Caco-2 (cell line): ENCODE results near the gene C1R. TPM values are rescaled to one million over a fixed set of nuclear protein-coding genes. Genes with fewer than 3 reads are reported as not detected.

Experiments used
- BruUV-seq: library from RNA; stranded (reverse); fragments of 400-500 nt; replicated peaks from 2 replicates; lab custom pipeline; 2021; lab: Mats Ljungman, UMichigan
- CTCF ChIA-PET: fragments of 300-600 bp; sonication (Branson Sonifier 250); formaldehyde crosslinking; loops from one replicate; lab custom pipeline; 2022; ENCODE audit warnings: antibody characterized with exemption; lab: Charles Lee
- POLR2A ChIA-PET: fragments of 300-600 bp; sonication (Branson Sonifier 250); formaldehyde crosslinking; loops from one replicate; lab custom pipeline; 2022; ENCODE audit warnings: antibody characterized with exemption; lab: Charles Lee
- DNase-seq, 2 experiments: peaks; one replicate each; pipeline versions ENCODE4 v3.0.0 to v3.0.0-alpha.2; 2020 to 2022
- H3K27me3 ChIP-seq: replicated peaks from 2 replicates; pipeline ENCODE4 v1.6.0; 2011; ENCODE audit warnings: low read length; ENCODE audit not compliant: control insufficient read depth, insufficient read depth
- H3K36me3 ChIP-seq: 2 replicates; pipeline ENCODE4 v1.5.1; 2011; ENCODE audit warnings: low read length; ENCODE audit not compliant: control insufficient read depth, insufficient read depth
- H3K4me1 ChIP-seq: fragments of 250-450 bp; sonication (Bioruptor Pico); 2 replicates; pipeline ENCODE4 v1.5.1; 2020; ENCODE audit warnings: mild to moderate bottlenecking
- H3K4me3 ChIP-seq: 2 replicates; pipeline ENCODE4 v1.5.1; 2011; ENCODE audit warnings: low read depth, mild to moderate bottlenecking, control low read depth, low read length
- H3K9me3 ChIP-seq: fragments of 250-450 bp; sonication (Bioruptor Pico); 2 replicates; pipeline ENCODE4 v1.5.1; 2020; ENCODE audit warnings: mild to moderate bottlenecking, moderate library complexity
- H3K27ac Mint-ChIP-seq: one replicate; pipeline ENCODE4 v1.8.0; 2022; ENCODE audit warnings: mixed read lengths; ENCODE audit not compliant: unreplicated experiment
- H3K27me3 Mint-ChIP-seq: one replicate; pipeline ENCODE4 v1.8.0; 2022; ENCODE audit warnings: mixed read lengths; ENCODE audit not compliant: insufficient read depth, unreplicated experiment
- H3K36me3 Mint-ChIP-seq: one replicate; pipeline ENCODE4 v1.8.0; 2022; ENCODE audit warnings: mild to moderate bottlenecking, mixed read lengths; ENCODE audit not compliant: insufficient read depth, unreplicated experiment
- H3K4me1 Mint-ChIP-seq: one replicate; pipeline ENCODE4 v1.8.0; 2022; ENCODE audit warnings: low read depth, mixed read lengths; ENCODE audit not compliant: unreplicated experiment
- H3K4me3 Mint-ChIP-seq: one replicate; pipeline ENCODE4 v1.8.0; 2022; ENCODE audit warnings: mild to moderate bottlenecking, moderate library complexity, mixed read lengths; ENCODE audit not compliant: unreplicated experiment
- H3K9me3 Mint-ChIP-seq: one replicate; pipeline ENCODE4 v1.8.0; 2022; ENCODE audit warnings: mixed read lengths; ENCODE audit not compliant: unreplicated experiment
- intact Hi-C: fragments of 100-400 bp; cut with micrococcal nuclease; formaldehyde crosslinking; loops from one replicate; pipeline ENCODE4 v1.10.0; 2022; ENCODE audit not compliant: unreplicated experiment
- total RNA-seq: library from RNA; stranded (reverse); gene quantifications from 2 replicates; pipeline ENCODE4 v1.2.3, GENCODE V29; 2022
- TF ChIP-seq, protein P1 (sequence below), 2 experiments: fragments of 200-600 bp in 1 of 2; IDR thresholded peaks; 1 replicate in 1 of 2; 2 replicates in 1 of 2; pipeline versions ENCODE4 v1.5.1 to v1.8.0; 2011 to 2022; ENCODE audit warnings: antibody characterized with exemption in 1 of 2, control low read depth in 1 of 2, inconsistent platforms in 1 of 2, low read depth in 1 of 2, low read length in 1 of 2, mild to moderate bottlenecking in 1 of 2, moderate library complexity in 1 of 2; ENCODE audit not compliant: insufficient read depth in 1 of 2, severe bottlenecking in 1 of 2, unreplicated experiment in 1 of 2

Gene C1R
- total RNA-seq, 1 experiment from 2014 or later, result 3.9 TPM

DNA sequence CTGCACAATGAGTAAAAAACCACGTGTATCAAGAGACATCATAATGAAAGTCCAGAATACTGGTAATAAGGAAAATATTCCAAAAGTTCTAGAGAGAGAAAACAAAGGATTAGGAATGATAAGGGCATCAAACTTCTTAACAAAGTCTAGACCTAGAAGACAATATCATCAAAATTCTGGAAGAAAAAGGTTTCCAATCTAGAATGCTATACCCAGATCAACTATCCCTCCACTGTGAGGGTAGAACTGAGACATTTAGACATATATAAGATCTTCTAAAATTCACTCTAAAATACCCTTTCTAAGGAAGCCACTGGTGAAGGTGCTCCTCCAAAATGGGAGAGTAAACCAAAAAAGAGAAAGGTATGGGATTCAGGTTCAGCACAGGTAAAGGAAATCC is 13.8 kb upstream of the C1R start:
- no peak overlapping the region for H3K4me3 ChIP-seq
- no peak overlapping the region for H3K4me3 Mint-ChIP-seq
- H3K27me3 Mint-ChIP-seq, result no peaks in the 10 kb centered on the region
- no peaks in the 10 kb centered on the region for H3K4me1 ChIP-seq
- BruUV-seq, result no TSS peak
- H3K27ac Mint-ChIP-seq, result no peak overlapping the region
- H3K4me1 Mint-ChIP-seq, result peaks cover 12% of the 10 kb centered on the region
- intact Hi-C loops, result loop anchor here (5.0 kb wide), 1 partner anchor 89 kb away; the partner anchor contains the start of gene LPCAT3
- no peaks in the 10 kb centered on the region for H3K27me3 ChIP-seq
- peaks cover 15% of the 10 kb centered on the region for H3K9me3 ChIP-seq
- H3K36me3 Mint-ChIP-seq, result peaks cover 32% of the 10 kb centered on the region
- POLR2A ChIA-PET, result no interaction called here
- CTCF ChIA-PET, result no interaction called here
- TF ChIP-seq, protein P1, sequence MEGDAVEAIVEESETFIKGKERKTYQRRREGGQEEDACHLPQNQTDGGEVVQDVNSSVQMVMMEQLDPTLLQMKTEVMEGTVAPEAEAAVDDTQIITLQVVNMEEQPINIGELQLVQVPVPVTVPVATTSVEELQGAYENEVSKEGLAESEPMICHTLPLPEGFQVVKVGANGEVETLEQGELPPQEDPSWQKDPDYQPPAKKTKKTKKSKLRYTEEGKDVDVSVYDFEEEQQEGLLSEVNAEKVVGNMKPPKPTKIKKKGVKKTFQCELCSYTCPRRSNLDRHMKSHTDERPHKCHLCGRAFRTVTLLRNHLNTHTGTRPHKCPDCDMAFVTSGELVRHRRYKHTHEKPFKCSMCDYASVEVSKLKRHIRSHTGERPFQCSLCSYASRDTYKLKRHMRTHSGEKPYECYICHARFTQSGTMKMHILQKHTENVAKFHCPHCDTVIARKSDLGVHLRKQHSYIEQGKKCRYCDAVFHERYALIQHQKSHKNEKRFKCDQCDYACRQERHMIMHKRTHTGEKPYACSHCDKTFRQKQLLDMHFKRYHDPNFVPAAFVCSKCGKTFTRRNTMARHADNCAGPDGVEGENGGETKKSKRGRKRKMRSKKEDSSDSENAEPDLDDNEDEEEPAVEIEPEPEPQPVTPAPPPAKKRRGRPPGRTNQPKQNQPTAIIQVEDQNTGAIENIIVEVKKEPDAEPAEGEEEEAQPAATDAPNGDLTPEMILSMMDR (IDR thresholded peaks at IDR 0.05; ENCODE audit: insufficient read depth in 1 of 2, low read depth in 1 of 2, low read length in 1 of 2, severe bottlenecking in 1 of 2, unreplicated experiment in 1 of 2), result no peak
- DNase-seq, result no peak
- peaks cover 3% of the 10 kb centered on the region for H3K36me3 ChIP-seq
- H3K9me3 Mint-ChIP-seq, result peaks cover 15% of the 10 kb centered on the region

DNA sequence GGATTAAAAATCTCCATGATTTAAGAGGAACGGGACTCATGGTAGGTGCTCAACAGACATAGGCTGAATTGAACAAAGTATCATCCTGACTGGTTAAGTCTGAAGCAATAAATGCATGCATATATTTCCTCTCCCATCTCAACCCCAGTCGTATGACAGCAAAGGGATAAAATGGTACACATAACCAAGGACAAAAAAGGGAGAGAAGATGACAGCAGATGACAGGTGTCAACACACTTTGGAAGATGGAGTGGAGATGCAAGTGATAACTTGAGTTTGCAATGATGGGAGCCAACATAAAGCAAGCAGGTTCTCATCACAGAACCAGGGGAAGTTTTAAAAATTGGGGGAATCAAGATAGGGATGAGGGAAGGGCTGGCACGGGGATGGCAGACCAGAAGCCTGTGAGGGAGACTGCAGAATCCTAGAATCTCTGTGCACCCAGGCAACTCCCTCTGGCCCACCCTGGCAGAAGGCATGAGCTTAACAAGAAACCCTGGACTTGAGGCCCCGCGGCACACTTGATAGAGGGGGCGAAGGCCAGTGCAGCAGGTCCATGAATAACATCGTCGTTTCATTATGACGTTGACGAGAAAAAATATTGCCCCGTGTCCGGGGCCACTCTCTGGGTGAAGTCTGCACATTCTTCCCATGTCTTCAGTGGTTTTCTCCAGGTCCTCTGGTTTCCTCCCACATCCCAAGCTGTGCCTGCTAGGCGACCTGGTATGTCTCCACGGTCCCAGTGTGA is 11.8 kb upstream of the C1R start:
- ChIA-PET POLR2A (no interaction called here), CTCF (interaction anchor here (0.7 kb wide), 1 partner anchor 47 kb away, joined by 3 read pairs; no protein-coding TSS in a partner anchor)
- DNase-seq, result peak in 1 of 2 experiments; percentile 21
- Histone ChIP-seq H3K36me3 (peaks cover 5% of the 10 kb centered on the region), H3K27me3 (no peaks in the 10 kb centered on the region), H3K9me3 (peaks cover 15% of the 10 kb centered on the region), H3K4me3 (no peak overlapping the region), H3K4me1 (no peaks in the 10 kb centered on the region)
- Mint-ChIP-seq H3K36me3 (peaks cover 36% of the 10 kb centered on the region), H3K9me3 (peaks cover 15% of the 10 kb centered on the region), H3K27me3 (no peaks in the 10 kb centered on the region), H3K4me1 (peaks cover 5% of the 10 kb centered on the region), H3K4me3 (no peak overlapping the region), H3K27ac (no peak overlapping the region)
- TF ChIP-seq, protein P1 (IDR thresholded peaks at IDR 0.05; ENCODE audit: insufficient read depth in 1 of 2, low read depth in 1 of 2, low read length in 1 of 2, severe bottlenecking in 1 of 2, unreplicated experiment in 1 of 2), result no peak
- BruUV-seq, result no TSS peak
- intact Hi-C loops, result no loop called here

DNA sequence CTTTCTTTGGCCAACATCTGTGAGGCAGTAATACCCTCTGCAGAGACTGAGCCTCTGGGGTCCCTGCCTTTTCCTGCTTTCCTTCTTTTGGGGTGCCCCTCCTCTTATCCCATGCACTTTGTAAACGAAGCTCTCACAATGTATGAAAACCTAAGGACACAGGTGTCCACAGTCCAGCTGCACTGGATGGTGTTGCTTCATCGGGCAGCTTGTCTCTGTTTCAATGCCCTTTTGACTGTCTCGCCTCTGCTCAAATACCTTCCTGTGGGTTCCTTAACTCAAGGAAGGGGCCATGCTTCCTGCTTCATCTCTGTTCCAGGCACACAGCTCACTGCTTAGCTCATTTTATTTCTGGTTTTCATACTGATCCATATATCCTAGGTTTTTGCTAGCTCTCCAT is 10.3 kb upstream of the C1R start:
- CTCF ChIA-PET, result no interaction called here
- DNase-seq, result peak in 1 of 2 experiments; percentile 30
- Histone ChIP-seq H3K9me3 (peaks cover 15% of the 10 kb centered on the region), H3K36me3 (peaks cover 5% of the 10 kb centered on the region), H3K4me3 (no peak overlapping the region), H3K4me1 (no peaks in the 10 kb centered on the region), H3K27me3 (no peaks in the 10 kb centered on the region)
- Mint-ChIP-seq H3K9me3 (peaks cover 15% of the 10 kb centered on the region), H3K27me3 (no peaks in the 10 kb centered on the region), H3K27ac (no peak overlapping the region), H3K4me1 (peaks cover under 1% of the 10 kb centered on the region), H3K4me3 (no peak overlapping the region), H3K36me3 (peaks cover 22% of the 10 kb centered on the region)
- POLR2A ChIA-PET, result interaction anchor here (0.6 kb wide), 1 partner anchor 180 kb away, joined by 3 read pairs; no protein-coding TSS in a partner anchor
- BruUV-seq, result no TSS peak
- intact Hi-C loops, result no loop called here
- TF ChIP-seq, protein P1 (IDR thresholded peaks at IDR 0.05; ENCODE audit: insufficient read depth in 1 of 2, low read depth in 1 of 2, low read length in 1 of 2, severe bottlenecking in 1 of 2, unreplicated experiment in 1 of 2), result no peak
